A673 (cell line): ENCODE data around the gene MSH3. TPM values are rescaled to one million over a fixed set of nuclear protein-coding genes. Genes with fewer than 3 reads are reported as not detected.

Source experiments
- BruUV-seq: library from RNA; stranded (reverse); fragments of 400-500 nt; replicated peaks from 2 replicates; lab custom pipeline; 2021; lab: Mats Ljungman, UMichigan
- CTCF ChIA-PET: fragments of 300-600 bp; sonication (Branson Sonifier 250); formaldehyde crosslinking; loops from one replicate; lab custom pipeline; 2022; ENCODE audit warnings: antibody characterized with exemption; lab: Charles Lee
- POLR2A ChIA-PET: fragments of 300-600 bp; sonication (Branson Sonifier 250); formaldehyde crosslinking; loops from one replicate; lab custom pipeline; 2022; ENCODE audit warnings: antibody characterized with exemption; ENCODE audit not compliant: low non-redundant PET; lab: Charles Lee
- DNase-seq: peaks from one replicate; pipeline ENCODE4 v3.0.0-alpha.2; 2015; ENCODE audit warnings: low spot score
- H3K27ac ChIP-seq: fragments of 200-600 bp; sonication (generic); 2 replicates; pipeline ENCODE4 v1.5.1; 2016; ENCODE audit warnings: mixed run types, low read depth, mild to moderate bottlenecking, mixed read lengths, antibody characterized with exemption, low read length; ENCODE audit not compliant: poor library complexity, severe bottlenecking
- H3K27me3 ChIP-seq: fragments of 200-600 bp; sonication (generic); replicated peaks from 2 replicates; pipeline ENCODE4 v1.6.1; 2017; ENCODE audit warnings: mixed run types, low read depth, mild to moderate bottlenecking, mixed read lengths, antibody characterized with exemption, low read length; ENCODE audit not compliant: insufficient read depth, poor library complexity
- H3K36me3 ChIP-seq: fragments of 200-600 bp; sonication (generic); 2 replicates; pipeline ENCODE4 v1.6.1; 2016; ENCODE audit warnings: mixed run types, mild to moderate bottlenecking, mixed read lengths, antibody characterized with exemption, low read length; ENCODE audit not compliant: insufficient read depth, poor library complexity, severe bottlenecking
- H3K4me1 ChIP-seq: fragments of 200-600 bp; sonication (generic); 2 replicates; pipeline ENCODE4 v1.6.1; 2017; ENCODE audit warnings: mixed run types, mild to moderate bottlenecking, mixed read lengths, antibody characterized with exemption, low read length; ENCODE audit not compliant: insufficient read depth, poor library complexity, severe bottlenecking
- H3K4me3 ChIP-seq: fragments of 200-600 bp; sonication (generic); 2 replicates; pipeline ENCODE4 v1.5.1; 2016; ENCODE audit warnings: low read depth, mixed run types, mild to moderate bottlenecking, mixed read lengths, low read length; ENCODE audit not compliant: poor library complexity, severe bottlenecking
- H3K9me3 ChIP-seq: fragments of 200-600 bp; sonication (generic); 2 replicates; pipeline ENCODE4 v1.6.1; 2016; ENCODE audit warnings: mixed run types, low read depth, mild to moderate bottlenecking, mixed read lengths, antibody characterized with exemption, low read length; ENCODE audit not compliant: poor library complexity, severe bottlenecking
- EZH2 ChIP-seq: fragments of 200-600 bp; sonication (generic); IDR thresholded peaks from 2 replicates; pipeline ENCODE4 v1.6.1; 2017; ENCODE audit warnings: borderline replicate concordance, low read depth, mild to moderate bottlenecking, mixed read lengths, antibody characterized with exemption, low read length; ENCODE audit not compliant: poor library complexity, severe bottlenecking
- intact Hi-C: fragments of 100-400 bp; cut with micrococcal nuclease; formaldehyde crosslinking; loops from one replicate; pipeline ENCODE4 v1.10.0; 2022; ENCODE audit not compliant: unreplicated experiment
- total RNA-seq: library from RNA; stranded (reverse); gene quantifications from 2 replicates; pipeline ENCODE4 v1.2.3, GENCODE V29; 2021
- TF ChIP-seq, protein P1 (sequence below): fragments of 300-800, 200-600 bp; sonication (generic); conservative IDR thresholded peaks from 2 replicates; pipeline ENCODE4 v1.5.1; 2017; ENCODE audit warnings: low read depth, mild to moderate bottlenecking, antibody characterized with exemption, low read length, moderate library complexity, mixed read lengths

The MSH3 gene
- total RNA-seq, 1 experiment from 2014 or later: 16.2 TPM

DNA sequence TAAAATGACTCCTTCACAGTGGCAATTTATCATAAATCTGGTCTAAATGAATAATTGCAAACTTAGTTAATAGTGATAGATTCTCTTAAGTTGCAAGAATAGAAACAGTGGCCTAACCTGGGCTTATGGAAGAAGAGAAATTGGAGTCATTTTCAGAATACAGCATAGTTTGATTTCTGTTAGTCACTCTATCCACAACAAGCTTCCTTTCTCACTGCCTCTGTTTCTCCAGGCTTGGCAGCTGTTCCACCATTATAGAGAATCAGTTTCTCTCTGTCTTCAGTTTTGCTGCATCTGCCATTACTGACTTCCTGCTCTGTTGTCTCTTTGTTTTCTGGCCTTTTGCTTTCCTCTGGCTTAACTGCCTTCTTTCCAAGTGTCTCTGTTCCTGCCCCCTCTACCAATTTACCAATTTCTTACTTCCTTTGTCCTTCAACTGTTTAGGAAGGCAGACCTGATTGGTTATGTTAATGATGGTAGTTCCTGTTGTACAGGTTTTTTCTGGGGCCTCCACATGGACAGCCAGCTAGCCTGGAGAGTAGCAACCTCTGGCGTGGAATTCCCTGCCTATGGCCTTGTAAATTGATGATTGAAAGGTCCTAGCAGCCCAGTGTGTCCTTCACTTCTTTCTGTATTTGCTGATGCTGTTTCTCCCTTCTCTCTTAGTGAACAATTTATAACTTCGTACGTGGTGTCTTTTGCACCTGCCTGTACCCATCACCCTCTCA, 229.8 kb downstream of the MSH3 start:
- CTCF ChIA-PET: no interaction called here
- POLR2A ChIA-PET: no interaction called here
- intact Hi-C loops: no loop called here
- DNase-seq: no peak
- Histone ChIP-seq H3K4me1 (no peaks in the 10 kb centered on the region), H3K4me3 (no peak overlapping the region), H3K9me3 (no peaks in the 10 kb centered on the region), H3K36me3 (no peaks in the 10 kb centered on the region), H3K27ac (no peak overlapping the region), H3K27me3 (no peaks in the 10 kb centered on the region)
- TF ChIP-seq EZH2: no peak
- TF ChIP-seq, protein P1, sequence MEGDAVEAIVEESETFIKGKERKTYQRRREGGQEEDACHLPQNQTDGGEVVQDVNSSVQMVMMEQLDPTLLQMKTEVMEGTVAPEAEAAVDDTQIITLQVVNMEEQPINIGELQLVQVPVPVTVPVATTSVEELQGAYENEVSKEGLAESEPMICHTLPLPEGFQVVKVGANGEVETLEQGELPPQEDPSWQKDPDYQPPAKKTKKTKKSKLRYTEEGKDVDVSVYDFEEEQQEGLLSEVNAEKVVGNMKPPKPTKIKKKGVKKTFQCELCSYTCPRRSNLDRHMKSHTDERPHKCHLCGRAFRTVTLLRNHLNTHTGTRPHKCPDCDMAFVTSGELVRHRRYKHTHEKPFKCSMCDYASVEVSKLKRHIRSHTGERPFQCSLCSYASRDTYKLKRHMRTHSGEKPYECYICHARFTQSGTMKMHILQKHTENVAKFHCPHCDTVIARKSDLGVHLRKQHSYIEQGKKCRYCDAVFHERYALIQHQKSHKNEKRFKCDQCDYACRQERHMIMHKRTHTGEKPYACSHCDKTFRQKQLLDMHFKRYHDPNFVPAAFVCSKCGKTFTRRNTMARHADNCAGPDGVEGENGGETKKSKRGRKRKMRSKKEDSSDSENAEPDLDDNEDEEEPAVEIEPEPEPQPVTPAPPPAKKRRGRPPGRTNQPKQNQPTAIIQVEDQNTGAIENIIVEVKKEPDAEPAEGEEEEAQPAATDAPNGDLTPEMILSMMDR: no peak
- no TSS peak for BruUV-seq

- Histone ChIP-seq H3K27me3 (no peaks in the 10 kb centered on the region), H3K27ac (no peak overlapping the region), H3K36me3 (no peaks in the 10 kb centered on the region), H3K4me1 (no peaks in the 10 kb centered on the region), H3K4me3 (no peak overlapping the region), H3K9me3 (no peaks in the 10 kb centered on the region)
- TF ChIP-seq, protein P1: no peak
- ChIA-PET CTCF (no interaction called here), POLR2A (no interaction called here)
- intact Hi-C loops: no loop called here
- DNase-seq: no peak
- no TSS peak for BruUV-seq
Observed at GRCh38 chr5:80884929-80885328, 230.5 kb downstream of the MSH3 start.

DNA sequence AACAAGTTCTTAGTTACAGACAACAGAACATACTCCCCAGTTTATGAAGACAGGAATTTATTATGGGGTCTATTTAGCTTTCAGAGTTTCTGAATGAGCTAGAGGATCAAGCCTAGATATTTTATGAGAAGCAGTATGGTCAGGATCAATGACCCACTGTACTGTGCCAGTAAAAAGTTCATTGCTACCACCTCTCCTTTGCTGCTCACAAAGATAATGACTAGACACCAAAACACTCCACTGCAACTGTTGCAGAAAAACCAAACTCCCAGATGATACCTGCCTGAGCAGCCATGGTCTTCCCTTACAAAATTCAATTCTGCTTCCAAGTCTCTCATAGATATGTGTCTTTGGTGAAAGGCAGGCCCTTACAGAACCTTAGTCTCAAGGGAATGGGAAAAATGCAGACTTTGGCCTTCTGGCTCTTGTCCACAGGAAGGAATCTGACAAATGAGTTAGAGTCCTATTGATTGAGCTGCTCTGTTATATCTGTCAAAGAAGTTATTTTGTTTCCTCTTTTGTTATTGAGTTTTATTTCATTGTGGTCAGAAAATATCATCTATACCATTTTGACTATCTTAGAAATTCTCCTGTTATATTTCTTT, 231.0 kb downstream of the MSH3 start:
- BruUV-seq: no TSS peak
- Histone ChIP-seq H3K27ac (no peak overlapping the region), H3K27me3 (no peaks in the 10 kb centered on the region), H3K36me3 (no peaks in the 10 kb centered on the region), H3K4me3 (no peak overlapping the region), H3K4me1 (no peaks in the 10 kb centered on the region), H3K9me3 (no peaks in the 10 kb centered on the region)
- CTCF ChIA-PET: no interaction called here
- intact Hi-C loops: no loop called here
- POLR2A ChIA-PET: no interaction called here
- DNase-seq: no peak
- TF ChIP-seq, protein P1: no peak
- no peak for TF ChIP-seq EZH2
